ENCODE results near the gene IFNK.

Gene IFNK

GRCh38 chr9:27524236-27524635 is at the start of gene IFNK:
Gene IFNK (plus strand): TSS chr9:27524290. CDS start chr9:27524337, 47 bp downstream.
- Histone ChIP-seq H3K4me3 (ENCODE audit: insufficient read depth, low read length, poor library complexity, severe bottlenecking) (no peak within 1 kb of the TSS), H3K9ac (ENCODE audit: low read length) (no peak within 1 kb of the TSS), H3F3A (ENCODE audit: insufficient read depth) (no peaks in the 10 kb centered on the region), H4K20me1 (ENCODE audit: low read depth, low read length) (no peaks in the 10 kb centered on the region), H3K27ac (ENCODE audit: low read depth, low read length) (no peak within 1 kb of the TSS), H3K36me3 (ENCODE audit: low read length) (no peaks in the 10 kb centered on the region), H3K4me2 (ENCODE audit: low read depth, low read length, poor library complexity, severe bottlenecking) (no peak within 1 kb of the TSS), H2AFZ (ENCODE audit: low read depth, low read length, severe bottlenecking) (no peak within 1 kb of the TSS), H3K9me2 (replicated peaks; ENCODE audit: insufficient read depth, low read length) (no peaks in the 10 kb centered on the region), H3K27me3 (ENCODE audit: low read length) (no peaks in the 10 kb centered on the region), H3K9me3 (ENCODE audit: insufficient read depth, low read length) (no peaks in the 10 kb centered on the region), H3K79me2 (ENCODE audit: insufficient read depth, low read length) (no peaks in the 10 kb centered on the region)
- TF ChIP-seq CTCF (IDR thresholded peaks at IDR 0.05; ENCODE audit: insufficient read depth, low read length, poor library complexity, severe bottlenecking) (no peak), EZH2phosphoT487 (conservative IDR thresholded peaks at IDR 0.05; ENCODE audit: low read length) (no peak)

GRCh38 chr9:27474305-27474704 is 49.8 kb upstream of the IFNK start:
- Histone ChIP-seq H3K9me3 (ENCODE audit: insufficient read depth, low read length) (no peaks in the 10 kb centered on the region), H3K27ac (ENCODE audit: low read depth, low read length) (no peak overlapping the region), H4K20me1 (ENCODE audit: low read depth, low read length) (no peaks in the 10 kb centered on the region), H3K27me3 (ENCODE audit: low read length) (no peaks in the 10 kb centered on the region), H3K36me3 (ENCODE audit: low read length) (no peaks in the 10 kb centered on the region), H3K79me2 (ENCODE audit: insufficient read depth, low read length) (no peaks in the 10 kb centered on the region), H3K9me2 (replicated peaks; ENCODE audit: insufficient read depth, low read length) (no peaks in the 10 kb centered on the region), H2AFZ (ENCODE audit: low read depth, low read length, severe bottlenecking) (no peak overlapping the region), H3K9ac (ENCODE audit: low read length) (no peak overlapping the region), H3F3A (ENCODE audit: insufficient read depth) (no peaks in the 10 kb centered on the region), H3K4me2 (ENCODE audit: low read depth, low read length, poor library complexity, severe bottlenecking) (no peak overlapping the region), H3K4me3 (ENCODE audit: insufficient read depth, low read length, poor library complexity, severe bottlenecking) (no peak overlapping the region)
- TF ChIP-seq EZH2phosphoT487 (conservative IDR thresholded peaks at IDR 0.05; ENCODE audit: low read length): no peak
- TF ChIP-seq CTCF (IDR thresholded peaks at IDR 0.05; ENCODE audit: insufficient read depth, low read length, poor library complexity, severe bottlenecking): no peak

- Histone ChIP-seq H3K9me3 (ENCODE audit: insufficient read depth, low read length) (no peaks in the 10 kb centered on the region), H3K4me2 (ENCODE audit: low read depth, low read length, poor library complexity, severe bottlenecking) (no peak overlapping the region), H3K9ac (ENCODE audit: low read length) (no peak overlapping the region), H2AFZ (ENCODE audit: low read depth, low read length, severe bottlenecking) (no peak overlapping the region), H3F3A (ENCODE audit: insufficient read depth) (no peaks in the 10 kb centered on the region), H3K4me3 (ENCODE audit: insufficient read depth, low read length, poor library complexity, severe bottlenecking) (no peak overlapping the region), H3K27ac (ENCODE audit: low read depth, low read length) (no peak overlapping the region), H3K9me2 (replicated peaks; ENCODE audit: insufficient read depth, low read length) (no peaks in the 10 kb centered on the region), H3K36me3 (ENCODE audit: low read length) (no peaks in the 10 kb centered on the region), H3K79me2 (ENCODE audit: insufficient read depth, low read length) (no peaks in the 10 kb centered on the region), H3K27me3 (ENCODE audit: low read length) (no peaks in the 10 kb centered on the region), H4K20me1 (ENCODE audit: low read depth, low read length) (no peaks in the 10 kb centered on the region)
- TF ChIP-seq EZH2phosphoT487 (conservative IDR thresholded peaks at IDR 0.05; ENCODE audit: low read length) (no peak), CTCF (IDR thresholded peaks at IDR 0.05; ENCODE audit: insufficient read depth, low read length, poor library complexity, severe bottlenecking) (no peak)
These were observed 49.0 kb upstream of the IFNK start for GRCh38 chr9:27475057-27475595.

Data from SU-DHL-6 (cell line).